Keratinocyte (primary cell): ENCODE data around the gene ROPN1L. TPM values are rescaled to one million over a fixed set of nuclear protein-coding genes. Genes with fewer than 3 reads are reported as not detected.

Experiments used
- DNase-seq: peaks from one replicate; pipeline ENCODE4 v3.0.0-alpha.2; 2011; ENCODE audit warnings: low read depth, missing footprints, low spot score
- FAIRE-seq: peaks from 2 replicates; lab custom pipeline; 2011; peaks lifted over from hg19 to GRCh38; lab: Jason Lieb, UNC
- H2AFZ ChIP-seq: 2 replicates; pipeline ENCODE4 v1.6.0; 2012; ENCODE audit warnings: low read length, control low read depth, inconsistent platforms; ENCODE audit not compliant: control insufficient read depth
- H3K27ac ChIP-seq: 2 replicates; pipeline ENCODE4 v1.5.1; 2011; ENCODE audit warnings: low read length; ENCODE audit not compliant: control insufficient read depth, insufficient read depth
- H3K27me3 ChIP-seq: 3 replicates; pipeline ENCODE4 v1.6.0; 2011; ENCODE audit warnings: low read length; ENCODE audit not compliant: control insufficient read depth, insufficient read depth; ENCODE audit errors: extremely low read depth
- H3K36me3 ChIP-seq, 2 experiments: 2 replicates in 1 of 2; 3 replicates in 1 of 2; pipeline ENCODE4 v1.5.1; 2011; ENCODE audit warnings: low read length in 2 of 2, mild to moderate bottlenecking in 1 of 2; ENCODE audit not compliant: control insufficient read depth in 2 of 2, insufficient read depth in 2 of 2; ENCODE audit errors: extremely low read depth in 1 of 2
- H3K4me1 ChIP-seq: 3 replicates; pipeline ENCODE4 v1.5.1; 2011; ENCODE audit warnings: low read length; ENCODE audit not compliant: control insufficient read depth, insufficient read depth; ENCODE audit errors: extremely low read depth
- H3K4me2 ChIP-seq: 3 replicates; pipeline ENCODE4 v1.6.0; 2011; ENCODE audit warnings: low read depth, low read length; ENCODE audit not compliant: control insufficient read depth, insufficient read depth; ENCODE audit errors: extremely low read depth
- H3K4me3 ChIP-seq, 3 experiments: fragments of 200-600 bp in 1 of 3; sonication (generic) in 1 of 3; 2 replicates in 2 of 3; 3 replicates in 1 of 3; pipeline ENCODE4 v1.5.1; 2011 to 2016; ENCODE audit warnings: low read length in 3 of 3, mild to moderate bottlenecking in 3 of 3, control low read depth in 2 of 3, inconsistent platforms in 1 of 3, low read depth in 1 of 3, mixed read lengths in 1 of 3, mixed run types in 1 of 3, moderate library complexity in 1 of 3; ENCODE audit not compliant: control insufficient read depth in 2 of 3, insufficient read depth in 2 of 3; ENCODE audit errors: extremely low read depth in 1 of 3
- H3K79me2 ChIP-seq: 2 replicates; pipeline ENCODE4 v1.6.0; 2012; ENCODE audit warnings: low read length; ENCODE audit not compliant: control insufficient read depth, insufficient read depth
- H3K9ac ChIP-seq: 3 replicates; pipeline ENCODE4 v1.6.0; 2011; ENCODE audit warnings: low read length; ENCODE audit not compliant: control insufficient read depth, insufficient read depth; ENCODE audit errors: extremely low read depth
- H3K9me1 ChIP-seq: 3 replicates; pipeline ENCODE4 v1.6.0; 2011; ENCODE audit warnings: low read length; ENCODE audit not compliant: control insufficient read depth, insufficient read depth; ENCODE audit errors: extremely low read depth
- H3K9me3 ChIP-seq: 2 replicates; pipeline ENCODE4 v1.5.1; 2012; ENCODE audit warnings: low read depth, low read length; ENCODE audit not compliant: control insufficient read depth
- H4K20me1 ChIP-seq: 3 replicates; pipeline ENCODE4 v1.6.0; 2011; ENCODE audit warnings: low read length; ENCODE audit not compliant: control insufficient read depth, insufficient read depth; ENCODE audit errors: extremely low read depth
- EZH2 ChIP-seq: IDR thresholded peaks from one replicate; pipeline ENCODE4 v1.6.1; 2012; ENCODE audit warnings: inconsistent platforms, mild to moderate bottlenecking, low read length, moderate library complexity
- dilution Hi-C: fragments of 300-500 bp; cut with MboI; formaldehyde crosslinking; loops from one replicate; pipeline ENCODE4 v1.7.0; 2020; ENCODE audit warnings: low sequenced_read_pairs; ENCODE audit not compliant: extremely low pct_ligation_motif_present
- polyA plus RNA-seq, 5 experiments: library from polyadenylated mRNA; depleted of rRNA in 3 of 5; stranded (reverse) in 3 of 5; stranded (forward) in 1 of 5; unstranded in 1 of 5; fragments of >200 nt; gene quantifications; 1 replicate in 1 of 5; 2 replicates in 3 of 5; 3 replicates in 1 of 5; pipeline versions ENCODE4 v1.2.1 to v1.2.3, GENCODE V29; 2011 to 2012; ENCODE audit warnings: missing spikeins in 2 of 5, low read depth in 1 of 5, low replicate concordance in 1 of 5
- TF ChIP-seq, protein P1 (sequence below), 3 experiments: IDR thresholded peaks in 1 of 3; conservative IDR thresholded peaks in 1 of 3; optimal IDR thresholded peaks in 1 of 3; 2 replicates in 2 of 3; 3 replicates in 1 of 3; pipeline versions ENCODE3 to v1.5.1; 2011; ENCODE audit warnings: low read length in 3 of 3, mild to moderate bottlenecking in 3 of 3, moderate library complexity in 2 of 3, control low read depth in 1 of 3, inconsistent platforms in 1 of 3; ENCODE audit not compliant: insufficient read depth in 2 of 3; ENCODE audit errors: extremely low read depth in 1 of 3

Gene ROPN1L
- polyA plus RNA-seq, 1 donor (not counting 4 experiments of a cell fraction or from before 2014, with no cell fraction given) = not detected

DNA sequence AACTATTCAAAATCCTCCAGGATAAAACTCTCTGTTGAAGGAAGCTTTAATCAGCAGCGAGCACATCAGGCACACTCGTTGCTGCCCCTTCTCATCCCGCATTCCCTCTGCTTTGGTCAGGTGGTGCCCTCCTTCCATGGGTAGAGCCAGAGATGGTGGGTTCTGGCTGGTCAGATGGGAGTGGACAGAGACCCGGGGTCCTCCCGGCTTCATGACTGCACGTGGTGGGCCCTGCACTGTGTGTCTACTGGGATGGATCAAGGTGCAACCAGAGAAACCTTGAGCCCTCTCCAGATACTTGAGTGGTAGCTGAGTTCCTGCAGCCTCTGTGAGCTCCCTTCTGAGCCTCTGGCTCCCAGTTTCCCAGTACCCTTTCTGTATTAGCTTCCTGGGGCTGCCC, 36.3 kb downstream of the ROPN1L start:
- no peak overlapping the region for H3K4me2 ChIP-seq
- FAIRE-seq (no peak), DNase-seq (no peak)
- H3K9me1 ChIP-seq = no peaks in the 10 kb centered on the region
- H3K27ac ChIP-seq = no peak overlapping the region
- H3K79me2 ChIP-seq = no peaks in the 10 kb centered on the region
- H3K36me3 ChIP-seq = no peaks in the 10 kb centered on the region
- no peaks in the 10 kb centered on the region for H4K20me1 ChIP-seq
- dilution Hi-C loops = no loop called here
- H3K9ac ChIP-seq = no peak overlapping the region
- H3K9me3 ChIP-seq = no peaks in the 10 kb centered on the region
- peaks cover 14% of the 10 kb centered on the region for H3K4me1 ChIP-seq
- TF ChIP-seq, protein P1, sequence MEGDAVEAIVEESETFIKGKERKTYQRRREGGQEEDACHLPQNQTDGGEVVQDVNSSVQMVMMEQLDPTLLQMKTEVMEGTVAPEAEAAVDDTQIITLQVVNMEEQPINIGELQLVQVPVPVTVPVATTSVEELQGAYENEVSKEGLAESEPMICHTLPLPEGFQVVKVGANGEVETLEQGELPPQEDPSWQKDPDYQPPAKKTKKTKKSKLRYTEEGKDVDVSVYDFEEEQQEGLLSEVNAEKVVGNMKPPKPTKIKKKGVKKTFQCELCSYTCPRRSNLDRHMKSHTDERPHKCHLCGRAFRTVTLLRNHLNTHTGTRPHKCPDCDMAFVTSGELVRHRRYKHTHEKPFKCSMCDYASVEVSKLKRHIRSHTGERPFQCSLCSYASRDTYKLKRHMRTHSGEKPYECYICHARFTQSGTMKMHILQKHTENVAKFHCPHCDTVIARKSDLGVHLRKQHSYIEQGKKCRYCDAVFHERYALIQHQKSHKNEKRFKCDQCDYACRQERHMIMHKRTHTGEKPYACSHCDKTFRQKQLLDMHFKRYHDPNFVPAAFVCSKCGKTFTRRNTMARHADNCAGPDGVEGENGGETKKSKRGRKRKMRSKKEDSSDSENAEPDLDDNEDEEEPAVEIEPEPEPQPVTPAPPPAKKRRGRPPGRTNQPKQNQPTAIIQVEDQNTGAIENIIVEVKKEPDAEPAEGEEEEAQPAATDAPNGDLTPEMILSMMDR (optimal IDR thresholded peaks at IDR 0.05 in 1 of 3, IDR thresholded peaks at IDR 0.05 in 1 of 3, conservative IDR thresholded peaks at IDR 0.05 in 1 of 3; ENCODE audit: extremely low read depth in 1 of 3, insufficient read depth in 2 of 3, low read length in 3 of 3) = no peak
- no peak for TF ChIP-seq EZH2
- H3K27me3 ChIP-seq = no peaks in the 10 kb centered on the region
- no peak overlapping the region for H3K4me3 ChIP-seq
- H2AFZ ChIP-seq = no peak overlapping the region

DNA sequence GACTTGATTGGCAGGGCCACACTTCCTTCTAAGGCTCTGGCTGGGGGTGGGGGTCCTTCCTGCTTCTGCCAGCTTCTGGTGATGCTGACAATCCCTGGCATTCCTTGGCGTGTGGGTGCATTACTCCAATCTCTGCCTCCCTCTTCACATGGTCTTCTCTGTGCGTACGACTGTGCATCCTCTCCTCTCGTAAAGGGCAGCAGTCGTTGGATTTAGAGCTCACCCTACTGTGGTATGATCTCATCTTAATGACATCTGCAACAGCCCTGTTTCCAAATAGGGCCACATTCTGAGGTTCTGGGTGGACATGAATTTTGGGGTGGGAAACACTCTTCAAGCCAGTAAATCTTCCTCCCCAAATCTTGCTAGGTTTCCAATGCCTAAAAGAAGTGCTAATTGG, 36.8 kb downstream of the ROPN1L start:
- dilution Hi-C loops = no loop called here
- TF ChIP-seq EZH2 = no peak
- TF ChIP-seq, protein P1 (optimal IDR thresholded peaks at IDR 0.05 in 1 of 3, IDR thresholded peaks at IDR 0.05 in 1 of 3, conservative IDR thresholded peaks at IDR 0.05 in 1 of 3; ENCODE audit: extremely low read depth in 1 of 3, insufficient read depth in 2 of 3, low read length in 3 of 3) = no peak
- no peaks in the 10 kb centered on the region for H3K79me2 ChIP-seq
- H2AFZ ChIP-seq = no peak overlapping the region
- peaks cover 14% of the 10 kb centered on the region for H3K4me1 ChIP-seq
- H3K4me3 ChIP-seq = no peak overlapping the region
- H3K4me2 ChIP-seq = peak overlapping the region; percentile 78
- no peak overlapping the region for H3K27ac ChIP-seq
- no peaks in the 10 kb centered on the region for H4K20me1 ChIP-seq
- no peaks in the 10 kb centered on the region for H3K9me1 ChIP-seq
- H3K27me3 ChIP-seq = no peaks in the 10 kb centered on the region
- H3K36me3 ChIP-seq = no peaks in the 10 kb centered on the region
- DNase-seq (no peak), FAIRE-seq (no peak)
- no peaks in the 10 kb centered on the region for H3K9me3 ChIP-seq
- H3K9ac ChIP-seq = no peak overlapping the region
